HG03575 (cell line): ENCODE results near the gene CSKMT.
"Not testable (repeated sequence)": the region's sequence is repeated elsewhere in the genome, so short reads cannot be mapped to it uniquely, and the experiment has no call there.

Experiments
- ATAC-seq: cut with Tn5 transposase; IDR thresholded peaks from one replicate; pipeline ENCODE4 v1.9.1; 2021; ENCODE audit not compliant: unreplicated experiment, insufficient number of reproducible peaks, low FRiP score; ENCODE audit errors: extremely low read depth

CSKMT gene

GRCh38 chr11:62652161-62653006, 12.7 kb upstream of the CSKMT start:
- ATAC-seq: no peak

GRCh38 chr11:62654297-62654696, 10.8 kb upstream of the CSKMT start:
- ATAC-seq: no peak

GRCh38 chr11:62656796-62657429, 8.2 kb upstream of the CSKMT start:
- no peak for ATAC-seq

- no peak for ATAC-seq
Observed at GRCh38 chr11:62664405-62665074, 572 bp upstream of the CSKMT start.

- no peak for ATAC-seq
Observed at GRCh38 chr11:62665599-62666258, 617 bp downstream of the CSKMT start.

- no peak for ATAC-seq
Observed at GRCh38 chr11:62666259-62666926, 1.3 kb downstream of the CSKMT start.

GRCh38 chr11:62667460-62667859, 2.3 kb downstream of the CSKMT start:
- ATAC-seq: no peak

GRCh38 chr11:62669420-62670161, 4.5 kb downstream of the CSKMT start:
- no peak for ATAC-seq

- ATAC-seq: no peak
Observed at GRCh38 chr11:62671236-62671607, 6.1 kb downstream of the CSKMT start.

- ATAC-seq: no peak
Observed at GRCh38 chr11:62671608-62672389, 6.7 kb downstream of the CSKMT start, which contains the start of the genes LBHD1 and UQCC3. Gene LBHD1 (minus strand): TSS chr11:62672267. CDS start chr11:62670031, 2,236 bp downstream. Gene UQCC3 (plus strand): TSS chr11:62671673. CDS start chr11:62671746, 73 bp downstream.

- no peak for ATAC-seq
Observed at GRCh38 chr11:62673196-62673525, 8.0 kb downstream of the CSKMT start.

GRCh38 chr11:62675415-62675814, 10.3 kb downstream of the CSKMT start:
- not testable (repeated sequence) for ATAC-seq

GRCh38 chr11:62676698-62677097, 11.6 kb downstream of the CSKMT start:
- no peak for ATAC-seq

- no peak for ATAC-seq
Observed at GRCh38 chr11:62677156-62677555, 12.0 kb downstream of the CSKMT start.

- ATAC-seq: no peak
Observed at GRCh38 chr11:62677714-62678113, 12.6 kb downstream of the CSKMT start.

GRCh38 chr11:62678433-62678769, 13.3 kb downstream of the CSKMT start:
- ATAC-seq: no peak

GRCh38 chr11:62678770-62679696, 13.9 kb downstream of the CSKMT start, which contains the start of gene UBXN1:
Gene UBXN1 (minus strand): TSS chr11:62679073. CDS start chr11:62678923, 150 bp downstream.
- ATAC-seq: no peak
